Right renal cortex interstitium (tissue), 3 donors: ENCODE results near the gene FCER1G. TPM values are rescaled to one million over a fixed set of nuclear protein-coding genes. Genes with fewer than 3 reads are reported as not detected.
"Not testable (repeated sequence)": the region's sequence is repeated elsewhere in the genome, so short reads cannot be mapped to it uniquely, and the experiment has no call there.

Experiments
- DNase-seq, 3 donors: peaks; one replicate each; pipeline ENCODE4 v3.0.0-alpha.2; 2013; ENCODE audit warnings: low read depth in 3 of 3, low spot score in 2 of 3
- polyA plus RNA-seq, 3 donors: library from polyadenylated mRNA; unstranded; fragments of 120-200 nt; gene quantifications; one replicate each; pipeline ENCODE4 v1.2.1, GENCODE V29; 2013; ENCODE audit not compliant: insufficient read length in 3 of 3

The FCER1G gene
- polyA plus RNA-seq, 3 donors = 13.8 to 15.6 (median 14.4) TPM

DNA sequence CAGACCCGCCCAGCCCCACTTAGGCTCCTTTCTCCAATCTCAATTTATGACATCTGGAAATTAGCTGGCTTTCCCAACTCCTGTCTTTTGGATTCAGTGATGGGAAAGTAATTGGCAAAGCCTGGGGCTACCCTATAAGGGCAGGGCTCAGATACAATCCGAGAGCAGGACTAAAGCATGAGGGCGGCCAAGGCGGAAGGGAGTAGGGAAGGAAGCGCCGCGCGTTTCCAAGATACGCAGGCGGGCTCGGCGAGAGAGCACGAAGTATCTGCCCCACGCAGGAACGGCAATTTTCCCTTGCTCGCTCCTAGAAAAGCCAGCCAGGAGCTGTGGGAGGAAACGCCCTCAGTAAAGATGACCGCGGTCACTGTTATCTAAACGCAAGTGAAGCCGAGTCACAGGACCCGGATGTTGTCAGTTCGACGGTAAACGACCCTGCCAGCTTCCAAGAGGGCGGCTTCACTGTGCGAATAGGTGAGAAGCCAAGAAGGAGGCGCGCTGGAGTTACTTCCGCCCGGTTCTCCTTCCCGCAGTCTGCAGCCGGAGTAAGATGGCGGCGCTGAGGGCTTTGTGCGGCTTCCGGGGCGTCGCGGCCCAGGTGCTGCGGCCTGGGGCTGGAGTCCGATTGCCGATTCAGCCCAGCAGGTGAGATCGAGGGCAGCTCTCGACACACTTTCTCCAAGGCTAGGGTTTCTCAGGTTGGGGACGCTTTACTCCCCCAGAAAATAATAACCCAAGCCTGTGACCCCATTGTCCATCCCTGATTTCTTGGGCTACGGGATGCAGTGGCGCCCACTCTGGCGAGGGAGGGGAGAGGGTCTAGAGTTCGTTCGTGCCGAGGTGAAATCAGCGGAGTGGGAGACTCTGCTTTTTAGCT is 13.0 kb upstream of the FCER1G start, which contains the start of gene NDUFS2:
Gene NDUFS2, plus strand, starts transcription at position 532 of the 877 bp plus-strand sequence. Its CDS starts 19 bp downstream, at position 551.
- DNase-seq = peak; percentile 95 to 98 (median 97)

DNA sequence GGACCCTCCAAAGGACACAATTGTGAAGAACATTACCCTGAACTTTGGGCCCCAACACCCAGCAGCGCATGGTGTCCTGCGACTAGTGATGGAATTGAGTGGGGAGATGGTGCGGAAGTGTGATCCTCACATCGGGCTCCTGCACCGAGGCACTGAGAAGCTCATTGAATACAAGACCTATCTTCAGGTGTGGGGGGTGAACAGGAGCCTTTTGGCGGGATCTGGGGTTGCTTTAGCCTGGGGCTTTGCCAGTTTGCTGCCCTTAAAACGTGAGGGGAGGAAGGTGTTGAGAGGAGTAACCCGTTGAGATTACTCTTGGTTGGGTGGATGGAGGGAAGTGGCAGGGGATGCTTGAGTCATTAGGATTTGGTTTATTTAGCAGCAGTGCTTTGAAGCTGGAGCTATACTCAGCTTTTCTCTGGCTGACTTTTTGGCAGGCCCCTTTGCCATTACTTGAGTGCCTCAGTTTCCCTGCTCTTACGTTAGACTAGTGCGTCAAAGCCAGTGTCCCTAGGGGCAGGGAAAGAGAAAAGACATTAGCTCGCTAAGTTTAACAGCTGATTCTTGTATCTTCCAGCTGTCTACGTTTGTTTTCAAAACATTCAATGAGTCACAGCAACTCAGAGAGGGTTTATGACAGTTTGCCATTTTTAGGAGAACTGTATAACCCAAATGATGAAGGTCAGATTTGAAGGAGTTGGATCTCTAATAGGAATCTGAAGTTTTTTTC is 8.5 kb upstream of the FCER1G start:
- no peak for DNase-seq

DNA sequence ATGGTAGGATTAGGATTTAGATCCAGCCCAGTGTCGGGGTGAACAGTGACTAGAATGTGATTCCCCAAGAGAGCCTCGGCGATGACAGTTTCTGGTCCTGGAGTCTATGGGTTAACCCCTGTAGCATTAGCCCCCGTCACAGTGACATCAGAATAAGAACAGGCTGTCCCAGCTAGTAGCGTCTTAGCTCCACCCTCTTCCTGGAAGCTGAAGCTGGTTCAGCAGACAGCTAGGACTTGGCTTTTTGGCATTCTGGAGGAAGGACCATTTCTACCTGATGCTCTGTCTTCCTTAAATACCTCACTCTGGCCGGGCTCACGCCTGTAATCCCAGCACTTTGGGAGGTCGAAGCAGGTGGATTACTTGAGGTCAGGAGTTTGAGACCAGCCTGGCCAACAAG is 7.9 kb upstream of the FCER1G start:
- no peak for DNase-seq

DNA sequence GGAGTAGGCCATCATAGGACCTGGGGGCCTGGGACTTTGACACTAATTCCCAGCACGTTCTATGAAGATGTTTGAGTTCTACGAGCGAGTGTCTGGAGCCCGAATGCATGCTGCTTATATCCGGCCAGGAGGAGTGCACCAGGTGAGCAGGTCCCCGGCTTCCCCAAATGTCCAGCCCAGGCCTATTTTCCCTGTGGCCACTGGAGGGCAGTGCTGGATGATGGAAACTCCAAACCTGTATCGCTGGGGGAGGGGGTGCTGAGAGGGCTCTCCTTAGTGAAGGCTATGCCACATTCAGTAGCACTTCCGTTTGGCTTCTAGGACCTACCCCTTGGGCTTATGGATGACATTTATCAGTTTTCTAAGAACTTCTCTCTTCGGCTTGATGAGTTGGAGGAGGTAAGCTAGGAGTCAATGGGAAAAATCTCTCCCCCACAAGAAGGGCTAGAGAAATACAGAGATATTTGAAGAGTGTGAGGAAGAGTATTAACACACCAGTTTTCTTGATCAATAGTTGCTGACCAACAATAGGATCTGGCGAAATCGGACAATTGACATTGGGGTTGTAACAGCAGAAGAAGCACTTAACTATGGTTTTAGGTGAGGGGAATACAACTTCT is 5.2 kb upstream of the FCER1G start:
- DNase-seq = no peak

DNA sequence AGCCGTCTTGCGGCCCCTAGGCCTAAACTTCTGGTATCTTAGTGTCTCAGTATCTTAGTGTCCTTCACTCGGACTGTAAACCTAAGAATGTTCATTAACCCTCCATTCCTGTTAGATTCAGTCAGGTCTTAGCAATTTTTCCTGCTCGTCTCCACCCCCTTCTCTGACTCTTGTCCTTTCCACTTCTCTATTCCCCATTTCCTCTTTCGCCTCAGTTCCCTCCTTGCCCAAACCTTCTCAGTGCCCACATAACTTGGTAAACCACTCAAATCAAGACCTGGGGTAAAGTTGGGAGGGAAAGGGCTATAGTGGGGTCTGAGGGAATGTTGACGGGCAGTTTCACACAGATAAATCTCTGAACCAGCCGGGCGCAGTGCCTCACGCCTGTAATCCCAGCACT is 726 bp upstream of the FCER1G start:
- no peak for DNase-seq

DNA sequence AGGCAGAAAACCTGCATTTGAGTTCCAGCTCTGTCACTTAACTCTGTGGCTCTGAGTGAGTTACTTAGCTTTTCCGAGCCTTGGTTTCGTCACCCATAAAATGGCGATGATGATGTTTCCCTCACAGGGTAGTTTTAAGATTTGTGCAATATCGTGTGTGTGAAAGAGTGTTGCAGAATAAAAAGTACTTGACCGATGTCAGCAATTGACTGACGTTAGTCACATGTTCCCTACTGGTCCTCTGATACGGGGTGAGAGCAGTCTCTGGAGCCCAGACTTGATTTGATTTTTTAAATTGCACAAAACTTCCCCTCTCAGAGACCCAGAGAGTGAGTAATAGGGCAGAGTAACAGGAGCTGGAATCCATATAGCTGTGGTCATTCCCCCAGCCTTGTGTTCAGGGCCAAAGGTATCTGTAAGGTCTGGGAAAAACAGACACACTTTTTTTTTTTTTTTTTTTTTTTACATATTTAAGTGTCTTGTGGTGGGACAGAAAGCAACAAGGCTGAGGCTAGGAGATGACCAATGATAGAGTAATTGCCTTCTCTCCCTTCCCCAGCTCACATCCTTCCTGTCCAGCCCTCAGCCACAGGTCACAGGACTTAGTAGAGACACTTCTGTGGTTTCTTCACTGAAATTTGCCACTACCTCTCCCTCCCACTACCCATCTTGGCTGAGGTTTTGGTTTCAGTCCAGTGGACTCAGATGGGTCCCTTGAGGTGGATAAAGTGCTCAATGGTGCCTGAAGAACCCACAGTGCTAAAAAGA is 2.0 kb downstream of the FCER1G start:
- DNase-seq = no peak

DNA sequence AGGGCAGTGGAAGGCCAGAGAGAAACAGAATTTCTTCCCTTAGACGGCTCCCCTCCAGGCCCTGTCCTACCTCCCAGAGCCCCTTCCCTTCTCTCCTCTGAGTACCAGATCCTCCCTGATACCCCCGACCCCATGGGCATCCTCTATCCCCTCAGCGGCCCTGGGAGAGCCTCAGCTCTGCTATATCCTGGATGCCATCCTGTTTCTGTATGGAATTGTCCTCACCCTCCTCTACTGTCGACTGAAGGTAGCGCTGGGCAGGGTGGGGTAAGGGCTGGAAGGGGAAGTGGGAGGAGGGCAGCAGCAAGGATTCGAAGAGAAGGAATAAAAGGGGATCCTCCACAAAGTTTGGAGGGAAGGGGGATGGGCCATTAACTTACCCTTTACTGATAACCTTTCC is 2.7 kb downstream of the FCER1G start:
- DNase-seq = no peak

DNA sequence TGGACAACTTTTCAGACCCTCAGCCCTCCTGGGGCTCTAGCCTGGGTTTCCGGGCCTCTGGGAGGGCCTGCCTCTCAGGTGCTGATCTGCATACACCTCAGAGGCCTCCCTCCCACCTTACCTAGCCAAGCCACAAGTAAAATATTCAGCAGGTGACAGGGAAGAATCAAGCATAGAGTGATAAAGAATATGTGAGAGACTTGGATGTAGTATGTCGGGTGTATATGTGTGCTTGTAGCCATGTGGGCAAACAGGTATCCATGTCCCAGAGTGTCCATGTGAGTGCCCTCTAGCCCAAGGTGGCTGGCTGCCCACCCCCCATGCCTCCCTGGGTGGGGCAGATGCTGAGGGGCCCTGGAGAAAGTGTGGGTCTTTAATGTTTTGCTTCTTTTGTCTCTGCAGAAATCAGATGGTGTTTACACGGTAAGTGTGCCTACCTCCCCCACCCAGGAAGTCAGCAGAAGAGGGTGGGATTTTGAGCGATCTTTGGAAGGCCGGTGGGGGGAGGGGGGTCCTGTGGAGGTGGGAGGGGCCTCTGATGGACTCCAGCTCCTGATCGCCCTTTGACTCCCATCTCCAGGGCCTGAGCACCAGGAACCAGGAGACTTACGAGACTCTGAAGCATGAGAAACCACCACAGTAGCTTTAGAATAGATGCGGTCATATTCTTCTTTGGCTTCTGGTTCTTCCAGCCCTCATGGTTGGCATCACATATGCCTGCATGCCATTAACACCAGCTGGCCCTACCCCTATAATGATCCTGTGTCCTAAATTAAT is 3.4 kb downstream of the FCER1G start:
- no peak for DNase-seq

DNA sequence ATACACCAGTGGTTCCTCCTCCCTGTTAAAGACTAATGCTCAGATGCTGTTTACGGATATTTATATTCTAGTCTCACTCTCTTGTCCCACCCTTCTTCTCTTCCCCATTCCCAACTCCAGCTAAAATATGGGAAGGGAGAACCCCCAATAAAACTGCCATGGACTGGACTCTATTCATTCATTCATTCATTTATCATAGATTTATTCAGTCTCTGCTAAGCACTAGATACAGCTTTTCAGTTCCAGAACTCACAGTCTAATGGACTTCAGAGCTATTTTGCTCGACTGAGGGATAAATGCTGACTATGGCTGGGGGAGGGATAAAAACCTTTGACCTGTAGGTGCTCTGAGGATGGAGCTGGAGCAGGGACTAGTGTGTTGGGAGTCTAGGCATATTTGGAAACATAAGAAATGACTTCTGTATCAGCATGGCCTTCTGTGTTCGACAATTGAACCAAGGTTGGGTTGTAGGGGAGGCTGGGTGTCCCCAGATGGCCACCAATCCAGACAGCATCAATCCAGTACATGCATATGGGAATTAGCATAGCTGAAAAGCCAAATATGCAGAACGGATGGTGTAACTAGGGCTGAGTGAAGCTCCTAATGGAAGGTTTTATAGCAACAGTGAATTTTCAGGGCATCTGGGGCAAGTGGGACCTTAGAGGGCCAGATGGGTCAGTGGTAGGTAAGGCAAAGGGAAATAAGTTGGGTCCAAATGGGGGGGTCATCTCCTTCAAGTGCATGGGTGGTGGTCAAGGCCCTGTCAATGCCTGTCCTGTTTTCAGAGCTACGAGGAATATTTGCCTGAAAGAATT is 4.2 kb downstream of the FCER1G start:
- DNase-seq = no peak

DNA sequence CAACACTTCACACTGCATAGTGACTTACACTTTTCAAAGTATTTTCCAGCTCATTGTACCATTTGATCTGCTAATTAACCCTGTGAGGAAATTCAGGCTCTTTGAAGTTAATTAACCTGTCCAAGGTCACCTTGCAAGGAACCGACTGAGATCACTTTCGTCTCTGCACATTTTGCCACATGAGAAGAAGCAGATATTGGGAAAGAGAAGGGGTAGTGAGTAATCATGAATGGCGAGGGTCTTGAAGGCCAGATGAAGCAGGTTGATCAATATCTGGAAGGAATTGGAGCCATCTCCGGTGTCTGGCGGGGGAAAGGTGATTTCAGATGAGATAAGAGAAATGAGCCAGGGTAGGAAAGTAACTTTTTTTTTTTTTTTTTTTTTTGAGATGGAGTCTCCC is 4.9 kb downstream of the FCER1G start:
- DNase-seq = no peak

DNA sequence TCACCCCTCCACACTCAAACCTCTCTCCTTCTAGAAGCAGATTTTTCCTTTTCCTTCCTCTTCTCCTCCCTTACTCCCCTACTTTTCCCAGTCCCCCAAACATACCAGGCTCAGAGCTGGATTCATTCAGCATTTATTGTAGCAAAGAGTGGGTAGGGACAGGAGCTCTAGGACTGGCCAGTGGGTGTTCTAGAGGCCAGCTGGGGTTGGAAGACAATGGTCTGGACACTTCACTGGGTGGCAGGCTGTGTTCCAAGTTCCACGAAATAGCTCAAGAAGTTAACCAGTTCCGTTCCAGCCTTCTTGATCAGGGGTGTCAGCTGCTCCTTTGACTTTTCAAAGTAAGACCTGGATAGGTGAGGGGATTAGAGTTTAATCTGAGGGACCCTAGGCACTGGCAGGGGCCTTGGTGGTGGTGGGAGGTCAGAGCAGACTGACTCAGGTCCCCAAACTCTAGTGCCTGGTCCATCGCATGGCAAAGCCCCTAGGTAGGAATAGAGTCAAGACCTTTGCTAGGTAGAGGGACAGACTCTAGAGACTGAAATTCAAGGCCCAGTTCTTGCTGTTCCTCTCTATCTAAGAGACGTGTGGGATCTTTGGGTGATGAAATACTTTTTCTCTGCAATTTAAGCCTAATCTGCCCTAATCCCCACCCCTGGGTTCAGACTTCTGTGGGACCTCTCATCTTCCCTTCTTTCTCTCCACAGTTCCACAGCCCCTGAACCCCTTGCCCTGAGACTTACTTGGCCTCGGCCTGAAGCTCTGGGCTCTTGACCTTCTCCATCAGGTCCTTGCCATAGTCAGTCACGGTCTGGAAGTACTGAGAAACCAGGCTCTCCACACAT is 7.3 kb downstream of the FCER1G start:
- DNase-seq = no peak

DNA sequence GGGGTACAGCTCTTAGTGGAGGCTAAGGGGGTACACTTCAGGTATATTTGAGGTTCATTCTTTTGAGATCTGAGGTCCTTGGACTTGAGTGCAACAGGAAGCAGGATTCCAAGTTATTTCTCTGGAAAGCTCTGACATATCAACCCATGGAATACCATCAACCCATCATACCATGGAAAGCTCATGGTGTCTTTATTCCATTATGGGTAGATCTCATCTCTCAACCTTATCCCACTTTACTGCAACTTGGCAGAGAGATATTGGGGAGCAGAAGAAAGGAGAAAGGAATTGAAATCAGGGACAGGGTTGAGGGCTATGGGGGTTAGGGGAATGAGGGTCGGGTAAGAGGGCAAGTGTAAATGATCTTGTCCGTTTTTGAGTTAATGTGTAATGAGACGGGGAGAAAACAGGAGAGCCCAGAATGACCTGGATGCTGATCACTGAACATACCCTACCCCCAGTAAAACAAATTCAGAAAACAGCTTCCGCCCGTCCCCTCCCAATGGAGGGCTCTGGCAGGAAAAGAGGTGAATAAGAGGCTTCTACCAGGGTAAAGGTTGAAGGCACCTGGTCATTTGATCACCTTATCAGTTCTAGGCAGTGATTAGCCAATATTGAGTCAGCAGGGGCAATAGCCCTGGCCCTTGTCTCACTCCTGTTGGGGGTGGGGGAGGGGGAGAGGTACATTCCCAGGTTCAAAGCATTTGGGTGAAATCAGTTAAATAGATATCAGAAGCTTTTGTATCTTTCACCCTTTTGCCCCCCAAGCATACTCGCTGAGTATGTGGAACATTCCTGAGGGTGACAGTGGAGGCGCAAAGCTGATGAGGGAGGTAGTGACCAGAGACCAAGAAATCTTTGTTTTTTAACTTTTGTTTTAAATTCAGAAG is 9.0 kb downstream of the FCER1G start:
- no peak for DNase-seq

DNA sequence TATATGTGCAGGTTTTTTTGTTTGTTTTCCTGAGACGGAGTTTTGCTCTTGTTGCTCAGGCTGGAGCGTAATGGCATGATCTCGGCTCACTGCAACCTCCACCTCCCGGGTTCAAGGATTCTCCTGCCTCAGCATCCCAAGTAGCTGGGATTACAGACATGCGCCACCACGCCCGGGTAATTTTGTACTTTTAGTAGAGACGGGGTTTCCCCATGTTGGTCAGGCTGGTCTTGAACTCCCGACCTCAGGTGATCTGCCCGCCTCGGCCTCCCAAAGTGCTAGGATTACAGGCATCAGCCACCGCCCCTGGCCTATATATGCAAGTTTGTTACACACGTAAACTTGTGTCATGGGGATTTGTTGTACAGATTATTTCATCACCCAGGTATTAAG is 9.6 kb downstream of the FCER1G start:
- not testable (repeated sequence) for DNase-seq

DNA sequence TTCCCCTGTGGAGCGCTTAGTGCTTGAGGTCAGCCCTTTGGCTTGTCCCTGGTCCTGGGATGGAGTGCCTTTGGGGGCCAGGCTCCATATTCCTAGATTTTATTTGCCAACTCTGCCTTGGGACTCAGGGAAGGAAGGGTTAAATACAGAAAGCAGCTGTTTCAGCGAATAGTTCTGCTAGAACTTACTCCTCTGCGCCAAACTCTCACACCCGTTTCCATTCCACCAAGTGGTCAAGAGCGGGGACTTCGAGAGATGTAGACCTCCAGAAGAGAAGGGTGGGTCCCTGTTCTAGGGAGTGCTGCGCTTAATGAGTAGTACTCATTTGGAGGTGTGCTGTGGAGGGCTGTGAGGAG is 10.1 kb downstream of the FCER1G start:
- no peak for DNase-seq

DNA sequence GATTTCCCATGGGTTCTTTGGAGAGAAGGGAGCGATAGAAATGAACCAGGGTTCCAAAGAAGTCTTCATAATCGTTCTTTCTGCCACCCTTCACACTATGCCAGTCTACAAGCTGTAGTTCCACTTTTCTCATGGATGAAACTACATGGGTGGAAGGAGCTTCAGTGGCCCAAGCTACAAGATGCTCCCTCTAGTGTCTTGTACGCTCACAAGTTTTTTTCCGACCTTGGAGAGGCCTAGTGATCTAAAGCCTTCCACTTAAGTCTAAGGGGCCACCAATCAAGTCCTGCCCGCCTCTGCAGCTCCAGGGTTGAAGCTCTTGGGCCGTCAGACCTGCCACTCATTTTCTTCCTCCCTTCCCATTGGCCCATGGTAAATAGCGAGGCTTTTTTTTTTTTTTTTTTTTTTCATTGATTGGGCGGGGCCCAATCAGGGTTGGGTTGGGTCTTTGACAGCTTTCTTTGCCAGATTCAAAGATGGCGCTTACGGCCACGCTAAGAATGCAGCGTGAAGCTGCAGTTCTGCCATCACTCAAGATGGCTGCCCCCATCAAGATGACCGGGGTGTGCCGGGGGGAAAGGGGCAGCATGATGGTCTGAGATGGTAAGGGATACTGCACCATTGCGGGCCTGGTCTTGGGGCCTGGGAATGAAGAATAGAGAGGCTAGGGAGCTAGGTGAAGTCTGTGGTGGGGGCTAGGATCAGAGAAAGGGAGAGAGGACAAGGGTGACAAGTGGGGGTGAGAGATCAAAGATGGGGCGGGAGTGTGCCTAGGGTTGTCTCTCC is 10.6 kb downstream of the FCER1G start, which contains the start of gene TOMM40L:
Gene TOMM40L, plus strand, starts transcription at position 527 of the 786 bp plus-strand sequence. CDS start 430 bp downstream, outside the sequence.
- DNase-seq = peak; percentile 90 to 95 (median 95)

DNA sequence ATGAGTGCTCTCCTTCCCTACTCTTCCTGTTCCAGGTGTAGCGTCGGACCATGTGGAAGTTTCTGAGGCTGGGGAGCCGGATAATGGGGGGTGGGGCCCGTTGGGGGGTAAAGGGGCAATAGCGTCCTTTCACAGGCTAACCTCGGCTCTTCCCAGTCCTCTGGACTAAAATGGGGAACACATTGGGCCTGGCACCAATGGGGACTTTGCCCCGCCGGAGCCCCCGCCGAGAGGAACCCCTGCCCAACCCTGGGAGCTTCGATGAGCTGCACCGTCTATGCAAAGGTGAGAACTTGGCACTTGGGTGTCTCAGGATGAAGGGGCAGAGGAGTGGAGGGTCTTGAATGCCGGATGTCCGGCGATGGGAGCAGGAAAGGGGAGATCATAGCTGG is 11.2 kb downstream of the FCER1G start:
- DNase-seq = no peak
